Stimulated activated CD4-positive, alpha-beta T cell treated with anti-CD3 and anti-CD28 coated beads, Interleukin-15, amount 100 ng/mL, for 48 hours (primary cell): Measurements from ENCODE around the gene AWAT1.
"Not testable (repeated sequence)": the region's sequence is repeated elsewhere in the genome, so short reads cannot be mapped to it uniquely, and the experiment has no call there.

Source experiments
- DNase-seq, 2 donors: peaks; one replicate each; pipeline ENCODE4 v3.0.0-alpha.2; 2020; ENCODE audit warnings: low read depth in 2 of 2

Gene AWAT1

GRCh38 chrX:70234355-70234754 lies at the start of gene AWAT1:
TSS of gene AWAT1 (plus strand) at chrX:70234655. CDS start at chrX:70234696, 41 bp downstream.
- no peak for DNase-seq

- DNase-seq, result no peak
Observed at GRCh38 chrX:70190225-70190624, 44.2 kb upstream of the AWAT1 start.

GRCh38 chrX:70196961-70197720 lies 37.3 kb upstream of the AWAT1 start:
- DNase-seq, result peak in 1 of 2 donors; percentile 58

GRCh38 chrX:70201732-70202131 lies 32.7 kb upstream of the AWAT1 start:
- no peak for DNase-seq

- no peak for DNase-seq
Observed at GRCh38 chrX:70208479-70208878, 26.0 kb upstream of the AWAT1 start.

- not testable (repeated sequence) for DNase-seq
Observed at GRCh38 chrX:70209570-70209969, 24.9 kb upstream of the AWAT1 start.

GRCh38 chrX:70219938-70220764 lies 14.3 kb upstream of the AWAT1 start:
- no peak for DNase-seq

- DNase-seq, result no peak
Observed at GRCh38 chrX:70226048-70226447, 8.4 kb upstream of the AWAT1 start.

- DNase-seq, result no peak
Observed at GRCh38 chrX:70226687-70227086, 7.8 kb upstream of the AWAT1 start.

- no peak for DNase-seq
Observed at GRCh38 chrX:70231666-70232065, 2.8 kb upstream of the AWAT1 start.

GRCh38 chrX:70240751-70241150 lies 6.3 kb downstream of the AWAT1 start:
- DNase-seq, result no peak

GRCh38 chrX:70241501-70241900 lies 7.0 kb downstream of the AWAT1 start:
- DNase-seq, result no peak

GRCh38 chrX:70243601-70244000 lies 9.1 kb downstream of the AWAT1 start:
- DNase-seq, result not testable (repeated sequence)

GRCh38 chrX:70244881-70245280 lies 10.4 kb downstream of the AWAT1 start:
- DNase-seq, result no peak

GRCh38 chrX:70247252-70247651 lies 12.8 kb downstream of the AWAT1 start:
- DNase-seq, result no peak

- no peak for DNase-seq
Observed at GRCh38 chrX:70252491-70252890, 18.0 kb downstream of the AWAT1 start.

GRCh38 chrX:70253377-70254062 lies 19.1 kb downstream of the AWAT1 start:
- no peak for DNase-seq

GRCh38 chrX:70254063-70254400 lies 19.6 kb downstream of the AWAT1 start:
- no peak for DNase-seq

- no peak for DNase-seq
Observed at GRCh38 chrX:70254909-70255308, 20.5 kb downstream of the AWAT1 start.

- DNase-seq, result no peak
Observed at GRCh38 chrX:70255452-70255851, 21.0 kb downstream of the AWAT1 start.

- no peak for DNase-seq
Observed at GRCh38 chrX:70257423-70258288, 23.2 kb downstream of the AWAT1 start.

- DNase-seq, result no peak
Observed at GRCh38 chrX:70260104-70260503, 25.6 kb downstream of the AWAT1 start, which contains the start of gene P2RY4. TSS of gene P2RY4 (minus strand) at chrX:70260204. CDS start at chrX:70259624, 580 bp downstream.
